Esophagus squamous epithelium (tissue), 5 donors: Measurements from ENCODE around the gene BCL11B. TPM values are rescaled to one million over a fixed set of nuclear protein-coding genes. Genes with fewer than 3 reads are reported as not detected.

Experiments used
- DNase-seq: peaks from one replicate; lab custom pipeline; 2025; lab: John Stamatoyannopoulos, UW
- H3K27ac ChIP-seq, 4 donors: fragments of 200-600 bp; sonication (generic); one replicate each; pipeline ENCODE4 v1.5.1; 2016 to 2019; ENCODE audit warnings: mild to moderate bottlenecking in 1 of 4
- H3K27me3 ChIP-seq, 4 donors: fragments of 200-600 bp; sonication (generic); 1 replicate in 3 of 4; 2 replicates in 1 of 4; pipeline versions ENCODE4 v1.5.1 to v1.6.0; 2017 to 2021; ENCODE audit warnings: antibody characterized with exemption in 1 of 4
- H3K36me3 ChIP-seq, 3 donors: fragments of 200-600 bp; sonication (generic); one replicate each; pipeline ENCODE4 v1.5.1; 2016 to 2019
- H3K4me1 ChIP-seq, 3 donors: fragments of 200-600 bp; sonication (generic); one replicate each; pipeline ENCODE4 v1.5.1; 2017 to 2019
- H3K4me3 ChIP-seq, 4 donors: fragments of 200-600 bp; sonication (generic); 1 replicate in 3 of 4; 2 replicates in 1 of 4; pipeline ENCODE4 v1.5.1; 2016 to 2019; ENCODE audit warnings: mild to moderate bottlenecking in 2 of 4, moderate library complexity in 1 of 4
- H3K9me3 ChIP-seq, 3 donors: fragments of 200-600 bp; sonication (generic); one replicate each; pipeline ENCODE4 v1.5.1; 2016 to 2019
- POLR2A ChIP-seq, 4 donors: fragments of 450-650 bp; IDR thresholded peaks; one replicate each; pipeline ENCODE4 v1.6.1; 2017; ENCODE audit warnings: antibody characterized with exemption in 4 of 4, mild to moderate bottlenecking in 4 of 4, moderate library complexity in 3 of 4
- WGBS, 2 donors: methylation state at CpG; one replicate each; pipeline ENCODE4 v1.1.5; 2018; 5-methylcytosine and 5-hydroxymethylcytosine counted together
- intact Hi-C: fragments of 100-400 bp; cut with DNase I; formaldehyde crosslinking; loops from one replicate; pipeline ENCODE4 v1.15.0; 2022
- total RNA-seq, 4 donors: library from RNA; depleted of rRNA; stranded (reverse); fragments of >200 nt; gene quantifications; one replicate each; pipeline ENCODE4 v1.1.0, GENCODE V29; 2016
- TF ChIP-seq, protein P1 (sequence below), 6 experiments: fragments of 450-650 bp in 4 of 6; fragments of 200-600 bp in 2 of 6; sonication (generic) in 2 of 6; IDR thresholded peaks; one replicate each; pipeline ENCODE4 v1.5.1; 2016 to 2019; ENCODE audit warnings: antibody characterized with exemption in 6 of 6, mild to moderate bottlenecking in 4 of 6, moderate library complexity in 4 of 6
- donor health status: DM: yes; HTN: yes; CAD: no.

Gene BCL11B
- total RNA-seq, 4 donors from 2014 or later, result 10.1 to 19.3 (median 12.9) TPM

DNA sequence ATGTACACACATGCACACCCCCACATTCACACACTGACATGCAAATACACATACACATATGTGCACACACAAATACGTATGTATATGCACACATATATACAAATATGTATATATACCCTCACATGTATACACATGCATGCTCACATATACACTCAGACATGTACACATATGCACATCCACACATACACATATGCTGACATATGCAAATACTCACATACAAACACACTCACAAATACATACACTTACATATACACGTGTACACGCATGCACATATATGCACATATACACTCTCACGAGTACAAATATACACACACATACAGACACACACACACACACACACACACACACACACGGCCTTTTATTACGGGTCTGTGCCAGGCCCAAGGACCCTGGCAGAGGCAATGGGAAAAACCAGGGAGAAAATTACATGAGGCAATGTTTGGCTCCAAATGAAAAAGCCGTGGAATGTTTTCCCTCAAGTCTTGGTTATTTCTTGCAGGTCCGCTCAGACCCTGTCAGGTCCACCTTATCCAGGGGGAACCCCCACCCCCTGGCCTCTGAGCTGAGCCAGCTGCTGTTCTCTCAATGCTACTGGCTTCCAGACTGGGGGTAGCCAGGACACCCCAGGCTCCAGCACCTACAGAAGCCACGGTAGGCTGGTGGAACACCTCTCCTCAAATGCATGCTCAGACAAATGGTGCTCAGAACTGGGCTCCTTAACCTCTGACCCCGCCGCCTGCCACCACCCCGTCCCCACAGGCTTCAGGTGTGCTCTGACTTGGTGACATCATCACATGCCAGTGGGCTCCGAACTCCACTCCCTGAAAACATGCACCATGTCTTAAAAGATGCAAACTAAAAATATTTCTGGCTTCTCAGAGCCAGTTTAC lies 54.7 kb downstream of the BCL11B start:
- TF ChIP-seq POLR2A (IDR thresholded peaks at IDR 0.05), result no peak
- TF ChIP-seq, protein P1, sequence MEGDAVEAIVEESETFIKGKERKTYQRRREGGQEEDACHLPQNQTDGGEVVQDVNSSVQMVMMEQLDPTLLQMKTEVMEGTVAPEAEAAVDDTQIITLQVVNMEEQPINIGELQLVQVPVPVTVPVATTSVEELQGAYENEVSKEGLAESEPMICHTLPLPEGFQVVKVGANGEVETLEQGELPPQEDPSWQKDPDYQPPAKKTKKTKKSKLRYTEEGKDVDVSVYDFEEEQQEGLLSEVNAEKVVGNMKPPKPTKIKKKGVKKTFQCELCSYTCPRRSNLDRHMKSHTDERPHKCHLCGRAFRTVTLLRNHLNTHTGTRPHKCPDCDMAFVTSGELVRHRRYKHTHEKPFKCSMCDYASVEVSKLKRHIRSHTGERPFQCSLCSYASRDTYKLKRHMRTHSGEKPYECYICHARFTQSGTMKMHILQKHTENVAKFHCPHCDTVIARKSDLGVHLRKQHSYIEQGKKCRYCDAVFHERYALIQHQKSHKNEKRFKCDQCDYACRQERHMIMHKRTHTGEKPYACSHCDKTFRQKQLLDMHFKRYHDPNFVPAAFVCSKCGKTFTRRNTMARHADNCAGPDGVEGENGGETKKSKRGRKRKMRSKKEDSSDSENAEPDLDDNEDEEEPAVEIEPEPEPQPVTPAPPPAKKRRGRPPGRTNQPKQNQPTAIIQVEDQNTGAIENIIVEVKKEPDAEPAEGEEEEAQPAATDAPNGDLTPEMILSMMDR (IDR thresholded peaks at IDR 0.05), result no peak
- no peaks in the 10 kb centered on the region for H3K9me3 ChIP-seq
- H3K27me3 ChIP-seq, result no peaks in the 10 kb centered on the region
- no peak overlapping the region for H3K27ac ChIP-seq
- 63 to 73% methylated on average over 12 to 13 of the region's 13 CpGs for WGBS, 2 donors
- DNase-seq, result no peak
- no peaks in the 10 kb centered on the region for H3K36me3 ChIP-seq
- intact Hi-C loops, result no loop called here
- H3K4me1 ChIP-seq, result peaks cover 17 to 66% (median 18%) of the 10 kb centered on the region in 3 donors
- H3K4me3 ChIP-seq, result no peak overlapping the region

DNA sequence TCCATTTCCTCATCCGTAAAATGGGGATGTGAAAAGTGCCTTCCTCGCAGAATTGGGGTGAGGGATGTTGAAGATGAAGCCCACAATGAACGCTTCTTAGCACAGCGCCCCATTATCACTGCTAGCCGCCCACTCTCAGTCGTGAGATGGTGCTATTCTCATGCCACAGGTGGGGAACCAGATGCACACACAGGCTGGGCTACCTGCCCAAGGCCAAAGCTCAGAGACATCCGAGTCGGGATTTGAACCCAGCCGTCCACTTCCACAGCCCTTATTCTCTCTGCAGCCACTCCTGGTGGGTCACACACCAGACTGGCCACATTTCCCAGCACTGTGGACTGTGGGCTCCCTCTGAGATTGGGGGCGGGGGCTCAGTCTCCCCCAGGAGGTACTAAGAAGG lies 55.8 kb downstream of the BCL11B start:
- 75 to 93% methylated on average over 6 to 9 of the region's 10 CpGs for WGBS, 2 donors
- no peak overlapping the region for H3K27ac ChIP-seq
- intact Hi-C loops, result no loop called here
- H3K9me3 ChIP-seq, result no peaks in the 10 kb centered on the region
- peaks cover 17 to 74% (median 18%) of the 10 kb centered on the region in 3 donors for H3K4me1 ChIP-seq
- no peaks in the 10 kb centered on the region for H3K27me3 ChIP-seq
- peak overlapping the region in 1 of 4 donors; percentile 46 for H3K4me3 ChIP-seq
- DNase-seq, result no peak
- no peaks in the 10 kb centered on the region for H3K36me3 ChIP-seq
- TF ChIP-seq, protein P1 (IDR thresholded peaks at IDR 0.05), result no peak
- TF ChIP-seq POLR2A (IDR thresholded peaks at IDR 0.05), result no peak

DNA sequence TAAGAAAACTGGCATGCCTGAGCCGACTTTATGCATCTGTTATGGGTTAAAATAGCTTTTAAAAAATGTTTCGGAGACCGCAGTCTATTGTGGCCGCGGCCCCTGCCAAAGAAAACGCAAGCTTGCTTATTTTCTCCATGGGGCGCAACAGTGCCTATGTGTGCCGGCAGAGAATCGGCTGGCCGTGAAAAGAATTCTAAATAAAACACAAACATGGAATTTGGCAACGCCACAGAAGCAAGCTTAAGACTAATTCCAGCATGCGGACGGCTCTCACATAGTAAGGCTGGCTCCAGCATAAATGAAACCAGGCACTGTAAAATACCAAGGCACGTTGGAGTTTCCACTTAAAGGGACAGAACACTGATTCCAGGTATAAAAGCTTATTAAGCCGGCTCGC lies 56.7 kb downstream of the BCL11B start:
- Histone ChIP-seq H3K4me3 (peak overlapping the region in 3 of 4 donors; percentile 12 to 46 (median 20)), H3K9me3 (no peaks in the 10 kb centered on the region), H3K4me1 (peaks cover 17 to 83% (median 18%) of the 10 kb centered on the region in 3 donors), H3K27ac (peak overlapping the region in 1 of 4 donors; percentile 4), H3K27me3 (no peaks in the 10 kb centered on the region), H3K36me3 (no peaks in the 10 kb centered on the region)
- intact Hi-C loops, result no loop called here
- 16 to 22% methylated on average over 16 of the region's 16 CpGs for WGBS, 2 donors
- TF ChIP-seq, protein P1 (IDR thresholded peaks at IDR 0.05), result no peak
- no peak for TF ChIP-seq POLR2A (IDR thresholded peaks at IDR 0.05)
- DNase-seq, result no peak

DNA sequence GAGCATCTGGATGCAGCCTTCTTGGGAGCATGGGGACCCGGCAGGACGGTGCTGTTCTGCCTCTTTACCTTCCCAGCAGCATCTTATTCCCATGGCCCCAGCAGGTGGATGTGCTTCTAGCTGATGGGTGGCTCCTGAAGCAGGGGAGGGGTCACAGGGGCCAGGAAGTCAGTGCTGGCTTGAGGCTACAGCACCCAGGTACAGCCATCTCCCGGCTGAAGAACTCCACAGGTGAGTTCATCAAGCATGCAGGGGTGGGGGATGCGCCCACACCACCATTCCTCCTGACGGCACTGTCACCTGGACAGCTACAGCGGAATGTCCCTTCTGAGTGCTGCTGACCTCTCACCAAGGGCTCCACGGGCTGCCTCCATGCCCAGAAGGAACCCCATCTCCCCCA lies 57.3 kb downstream of the BCL11B start:
- H3K9me3 ChIP-seq, result no peaks in the 10 kb centered on the region
- no peak overlapping the region for H3K27ac ChIP-seq
- H3K4me1 ChIP-seq, result peaks cover 17 to 88% (median 18%) of the 10 kb centered on the region in 3 donors
- no peak for DNase-seq
- no peak for TF ChIP-seq POLR2A (IDR thresholded peaks at IDR 0.05)
- 62 to 75% methylated on average over 3 to 7 of the region's 7 CpGs for WGBS, 2 donors
- H3K36me3 ChIP-seq, result no peaks in the 10 kb centered on the region
- H3K27me3 ChIP-seq, result no peaks in the 10 kb centered on the region
- intact Hi-C loops, result no loop called here
- no peak overlapping the region for H3K4me3 ChIP-seq

DNA sequence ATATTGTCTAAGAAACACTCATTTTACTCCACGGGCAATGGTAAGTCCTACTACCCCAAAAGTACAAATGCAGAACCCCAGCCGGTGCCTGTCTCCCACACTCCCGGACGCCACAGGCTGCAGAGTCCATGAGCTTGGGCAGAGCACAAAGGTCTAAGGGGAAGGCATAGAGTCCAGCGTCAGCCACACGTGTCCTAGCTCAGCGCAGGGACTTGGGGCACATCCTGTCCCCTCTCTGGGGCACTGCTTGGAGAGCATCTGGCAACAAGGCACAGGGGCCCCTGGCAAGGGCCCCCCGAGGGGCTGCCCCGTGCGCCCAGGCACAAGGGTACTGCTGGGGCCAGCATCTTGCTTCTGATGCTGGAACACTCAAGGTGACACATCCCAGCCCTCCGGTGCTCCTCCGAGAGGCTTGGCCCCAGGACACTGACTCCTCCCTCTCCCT lies 58.4 kb downstream of the BCL11B start:
- WGBS, 2 donors, result 6 to 70% methylated on average over 2 to 7 of the region's 12 CpGs
- Histone ChIP-seq H3K4me1 (peaks cover 18 to 93% (median 22%) of the 10 kb centered on the region in 3 donors), H3K4me3 (no peak overlapping the region), H3K9me3 (no peaks in the 10 kb centered on the region), H3K27ac (no peak overlapping the region), H3K27me3 (no peaks in the 10 kb centered on the region), H3K36me3 (no peaks in the 10 kb centered on the region)
- DNase-seq, result no peak
- intact Hi-C loops, result no loop called here
- no peak for TF ChIP-seq POLR2A (IDR thresholded peaks at IDR 0.05)
- TF ChIP-seq, protein P1 (IDR thresholded peaks at IDR 0.05), result no peak
